Measurements from ENCODE around the gene QARS1. TPM values are rescaled to one million over a fixed set of nuclear protein-coding genes. Genes with fewer than 3 reads are reported as not detected.

QARS1 gene
- total RNA-seq, 1 experiment from 2014 or later: 346 TPM

- peak within 1 kb of the TSS; percentile 87 for H3K9ac ChIP-seq (ENCODE audit: low read length)
- H4K20me1 ChIP-seq (ENCODE audit: insufficient read depth): no peaks in the 10 kb centered on the region
- H3K9me3 ChIP-seq (ENCODE audit: control insufficient read depth in 1 of 2, insufficient read depth in 1 of 2, low read depth in 1 of 2, low read length in 2 of 2): no peaks in the 10 kb centered on the region
- H3K4me3 ChIP-seq (replicated peaks in 1 of 2; ENCODE audit: low read depth in 1 of 2, low read length in 2 of 2): peak within 1 kb of the TSS; percentile 70 to 91
- peak within 1 kb of the TSS; percentile 73 for H2AFZ ChIP-seq (ENCODE audit: low read depth, low read length, poor library complexity, severe bottlenecking)
- peak within 1 kb of the TSS; percentile 89 for H3K27ac ChIP-seq (ENCODE audit: low read depth, low read length)
- peaks cover 11% of the 10 kb centered on the region; the same call in 1 of the 2 replicates for H3K79me2 ChIP-seq (ENCODE audit: insufficient read depth, low read length)
- intact Hi-C loops (cut with micrococcal nuclease): loop anchor here (1.0 kb wide), 2 partner anchors 38 to 143 kb away; partner anchors contain the start of gene QRICH1
- CTCF ChIA-PET: interaction anchor here (0.9 to 2.7 kb wide), 4 partner anchors 38 to 317 kb away, joined by 3 to 13 read pairs (median 10); partner anchors contain the start of gene QRICH1
- DNase-seq (ENCODE audit: low read depth, low spot score): peak; percentile 66
- RAD21 ChIA-PET (ENCODE audit: low non-redundant PET in 1 of 2, low total read pairs in 2 of 2, uncharacterized antibody in 2 of 2, unreplicated experiment in 2 of 2): interaction anchor here (0.8 to 1.4 kb wide), 2 partner anchors 12 to 316 kb away, joined by 3 to 8 read pairs; partner anchors contain the start of gene USP19 (in 1 of the 2)
- TF ChIP-seq YY1 (IDR thresholded peaks at IDR 0.05; ENCODE audit: extremely low read depth, insufficient replicate concordance, low read depth, low read length) (peak; percentile 73), EZH2phosphoT487 (IDR thresholded peaks at IDR 0.05; ENCODE audit: borderline replicate concordance) (no peak), CTCF (IDR thresholded peaks at IDR 0.05 in 2 of 3, conservative IDR thresholded peaks at IDR 0.05 in 1 of 3; ENCODE audit: borderline replicate concordance in 1 of 3, insufficient read depth in 1 of 3, low read depth in 2 of 3, low read length in 2 of 3) (peak in 1 of 3 experiments; percentile 4; a peak in 1 of 6 replicates), TCF7L2 (IDR thresholded peaks at IDR 0.05; ENCODE audit: borderline replicate concordance, extremely low read depth, insufficient read depth, insufficient read length) (peak; percentile 7), SP1 (IDR thresholded peaks at IDR 0.05; ENCODE audit: low read depth) (no peak), ZFX (IDR thresholded peaks at IDR 0.05) (peak; percentile 65; the same call in 1 of the 2 replicates), SRF (IDR thresholded peaks at IDR 0.05; ENCODE audit: low read depth) (no peak), POLR2AphosphoS5 (IDR thresholded peaks at IDR 0.05; ENCODE audit: low read depth, low read length) (peak; percentile 74), JUND (IDR thresholded peaks at IDR 0.05) (no peak), REST (IDR thresholded peaks at IDR 0.05; ENCODE audit: low read depth) (no peak), SIN3A (IDR thresholded peaks at IDR 0.05; ENCODE audit: low read depth) (no peak), EZH2 (IDR thresholded peaks at IDR 0.05) (no peak)
- no peaks in the 10 kb centered on the region for H3K27me3 ChIP-seq (ENCODE audit: insufficient read depth, low read length)
- ATAC-seq: peak; percentile 74
- H3K4me2 ChIP-seq (ENCODE audit: low read length): peak within 1 kb of the TSS; percentile 100
- H3K36me3 ChIP-seq (ENCODE audit: control insufficient read depth in 1 of 2, insufficient read depth in 2 of 2, low read length in 2 of 2): peaks cover 0 to 2% of the 10 kb centered on the region in 2 experiments; a peak in 1 of 4 replicates
- peaks cover 16 to 46% of the 10 kb centered on the region in 2 experiments for H3K4me1 ChIP-seq (ENCODE audit: control insufficient read depth in 1 of 2, insufficient read depth in 2 of 2, low read length in 2 of 2)
- H3K9me2 ChIP-seq (ENCODE audit: insufficient read depth): no peaks in the 10 kb centered on the region
- TSS peak; percentile 82 for BruUV-seq (replicated peaks)
- POLR2A ChIA-PET: interaction anchor here (1.4 to 2.7 kb wide), 4 partner anchors 12 to 103 kb away, joined by 5 to 23 read pairs (median 8); partner anchors contain the start of genes IMPDH2, KLHDC8B, QRICH1 and USP19
Measured at GRCh38 chr3:49132437-49133225, 28.1 kb upstream of the QARS1 start, which contains the start of gene LAMB2. LAMB2 (minus strand) TSS chr3:49133050; CDS start chr3:49132867, 183 bp downstream.

Data from HCT116 (cell line).